Measurements from ENCODE around the gene MROH8.
"Not testable (repeated sequence)": the region's sequence is repeated elsewhere in the genome, so short reads cannot be mapped to it uniquely, and the experiment has no call there.

MROH8 gene

DNA sequence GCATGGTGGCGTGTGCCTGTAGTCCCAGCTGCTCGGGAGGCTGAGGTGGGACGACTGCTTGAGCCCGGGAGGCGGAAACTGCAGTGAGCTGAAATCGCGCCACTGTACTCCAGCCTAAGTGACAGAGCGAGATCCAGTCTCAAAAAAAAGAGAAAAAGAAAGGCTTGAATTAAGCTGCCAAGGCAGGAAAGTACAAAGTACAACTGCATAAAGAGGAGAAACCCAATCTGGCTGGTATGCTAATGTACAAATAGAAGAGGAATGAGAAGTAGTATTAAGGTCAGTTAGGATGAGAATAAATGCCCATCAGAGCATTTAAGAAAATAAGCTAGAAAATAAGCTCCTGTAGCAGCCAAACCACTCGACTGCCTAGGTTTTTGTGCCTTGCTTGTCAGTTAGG lies 23.4 kb downstream of the MROH8 start:
- DNase-seq (ENCODE audit: low read depth in 1 of 2, low spot score in 1 of 2) = no peak

DNA sequence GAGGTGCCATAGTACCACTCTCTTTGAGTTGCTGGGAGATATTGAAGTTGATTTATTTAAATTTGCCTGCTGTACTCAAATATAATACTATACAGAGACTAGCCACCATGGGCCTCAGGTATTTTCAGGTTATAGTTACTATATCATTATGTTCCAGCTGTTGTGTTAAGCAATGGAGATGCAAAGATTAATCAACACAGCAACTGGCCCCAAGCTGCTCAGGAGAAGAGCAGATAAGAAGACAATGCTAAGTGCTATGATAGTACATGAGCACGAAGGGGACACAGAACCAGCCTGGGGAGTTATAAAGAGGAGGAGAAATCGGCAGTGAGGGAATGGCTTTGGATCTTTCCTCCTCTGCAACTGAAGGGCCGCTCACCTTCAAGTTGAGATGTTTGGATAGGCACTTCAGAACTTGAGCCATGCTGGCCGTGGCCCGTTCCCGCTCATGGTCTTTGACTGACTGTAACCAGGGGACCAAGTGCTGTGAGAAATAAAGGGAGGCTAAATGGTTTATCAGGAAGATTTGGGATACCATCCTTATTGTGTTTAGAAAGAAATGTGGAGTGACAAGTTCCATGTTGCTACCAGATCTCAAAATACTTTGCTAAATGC lies 24.6 kb downstream of the MROH8 start:
- no peak for DNase-seq (ENCODE audit: low read depth in 1 of 2, low spot score in 1 of 2)

DNA sequence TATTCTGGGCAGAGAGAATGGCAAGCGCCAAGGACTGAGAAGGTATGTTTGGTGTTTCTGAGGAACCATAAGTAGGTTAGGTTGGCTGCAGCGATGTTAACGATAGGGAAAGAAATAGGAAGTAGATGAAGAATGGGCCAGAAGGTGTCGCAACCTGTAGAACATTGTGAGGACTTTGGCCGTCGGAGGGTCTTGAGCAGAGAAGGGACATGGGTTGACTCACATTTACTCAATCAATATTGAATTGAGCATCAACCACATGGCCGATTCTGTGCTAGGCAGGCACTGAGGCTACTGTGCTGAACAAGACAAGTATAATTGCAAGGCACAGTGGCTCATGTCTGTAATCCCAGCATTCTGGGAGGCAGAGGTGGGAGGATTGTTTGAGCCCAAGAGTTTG lies 27.1 kb downstream of the MROH8 start:
- DNase-seq (ENCODE audit: low read depth in 1 of 2, low spot score in 1 of 2) = no peak

- DNase-seq (ENCODE audit: low read depth in 1 of 2, low spot score in 1 of 2) = no peak
Observed at GRCh38 chr20:37151529-37151928, 27.8 kb downstream of the MROH8 start.

- DNase-seq (ENCODE audit: low read depth in 1 of 2, low spot score in 1 of 2) = not testable (repeated sequence)
Observed at GRCh38 chr20:37150864-37151263, 28.5 kb downstream of the MROH8 start.

DNA sequence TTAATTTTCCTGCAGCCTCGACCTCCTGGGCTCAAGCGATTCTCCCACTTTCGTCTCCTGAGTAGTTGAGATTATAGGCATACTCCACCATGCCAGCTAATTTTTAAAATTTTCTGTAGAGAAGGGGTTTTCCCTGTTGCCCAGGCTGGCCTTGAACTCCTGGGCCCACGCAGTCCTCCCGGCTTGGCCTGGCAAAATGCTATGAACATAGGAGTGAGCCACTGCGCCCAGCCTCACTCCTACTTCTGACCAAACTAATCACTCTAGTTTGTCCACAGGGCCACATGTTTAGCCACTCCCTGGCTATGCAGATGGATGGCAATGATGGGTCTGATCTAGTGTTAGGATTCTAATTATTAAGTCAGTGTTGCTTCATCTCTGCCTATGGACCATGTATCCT lies 32.1 kb downstream of the MROH8 start:
- no peak for DNase-seq (ENCODE audit: low read depth in 1 of 2, low spot score in 1 of 2)

DNA sequence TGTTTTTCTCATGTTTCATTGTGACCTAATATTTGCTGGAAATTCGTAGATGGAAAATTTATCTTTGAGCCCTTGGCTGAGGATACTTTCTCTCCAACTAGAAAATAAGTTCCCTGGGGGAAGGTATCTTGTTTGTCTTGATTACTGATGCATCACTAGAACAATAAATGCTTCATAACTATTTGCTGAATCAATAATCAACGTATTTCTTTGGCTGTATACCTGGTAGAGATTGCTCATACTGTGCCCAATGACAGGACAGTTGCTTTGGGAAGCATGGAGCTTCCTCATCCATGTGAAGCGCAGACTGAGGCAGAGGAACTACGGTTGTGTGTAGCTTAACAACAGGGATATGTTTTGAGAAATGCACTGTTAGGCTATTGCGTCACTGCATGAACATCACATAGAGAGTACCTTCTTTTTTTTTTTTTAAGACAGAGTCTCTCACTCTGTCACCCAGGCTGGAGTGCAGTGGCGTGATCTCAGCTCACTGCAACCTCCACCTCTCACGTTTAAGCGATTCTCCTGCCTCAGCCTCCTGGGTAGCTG lies 34.4 kb downstream of the MROH8 start:
- no peak for DNase-seq (ENCODE audit: low read depth in 1 of 2, low spot score in 1 of 2)

DNA sequence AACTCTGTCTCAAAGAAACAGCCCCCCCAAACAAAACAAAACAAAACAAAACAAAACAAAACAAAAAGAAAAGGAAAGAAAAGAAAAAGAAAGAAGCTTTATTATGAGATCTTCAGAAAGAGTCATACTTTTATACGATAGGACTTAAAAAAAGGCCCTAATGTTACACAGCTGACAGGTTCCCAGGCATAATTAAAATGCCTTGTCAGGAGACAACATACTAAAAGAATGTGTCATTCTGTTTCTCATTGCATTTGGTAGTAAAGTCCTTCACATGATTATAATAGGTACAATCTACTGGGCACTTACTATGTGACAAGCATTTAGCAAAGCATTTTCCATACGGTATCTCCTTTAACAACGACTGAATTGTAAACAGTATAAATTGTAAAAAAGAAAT lies 36.6 kb downstream of the MROH8 start:
- DNase-seq (ENCODE audit: low read depth in 1 of 2, low spot score in 1 of 2) = no peak

GRCh38 chr20:37137547-37137946 lies 41.8 kb downstream of the MROH8 start:
- DNase-seq (ENCODE audit: low read depth in 1 of 2, low spot score in 1 of 2) = no peak

GRCh38 chr20:37133952-37134351 lies 45.4 kb downstream of the MROH8 start:
- no peak for DNase-seq (ENCODE audit: low read depth in 1 of 2, low spot score in 1 of 2)

DNA sequence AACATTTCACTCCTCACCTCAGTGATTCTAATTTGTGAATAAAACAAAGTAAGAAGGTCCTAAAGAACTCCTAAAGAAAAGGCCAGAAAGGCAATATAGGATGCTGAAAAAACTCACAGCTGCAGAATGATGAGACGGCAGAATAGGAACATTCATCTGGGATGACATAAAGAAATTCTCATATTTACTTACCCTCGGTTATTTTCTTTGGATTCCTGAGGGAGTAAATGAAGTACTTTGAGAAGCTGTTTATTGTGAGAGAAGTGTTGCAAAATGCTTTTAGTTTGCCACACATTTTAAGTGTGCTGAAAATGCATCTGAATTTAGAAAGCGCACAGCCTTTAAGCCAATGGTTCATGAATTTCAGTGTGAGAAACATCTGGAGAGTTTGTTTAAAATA lies 47.9 kb downstream of the MROH8 start:
- DNase-seq (ENCODE audit: low read depth in 1 of 2, low spot score in 1 of 2) = no peak

DNA sequence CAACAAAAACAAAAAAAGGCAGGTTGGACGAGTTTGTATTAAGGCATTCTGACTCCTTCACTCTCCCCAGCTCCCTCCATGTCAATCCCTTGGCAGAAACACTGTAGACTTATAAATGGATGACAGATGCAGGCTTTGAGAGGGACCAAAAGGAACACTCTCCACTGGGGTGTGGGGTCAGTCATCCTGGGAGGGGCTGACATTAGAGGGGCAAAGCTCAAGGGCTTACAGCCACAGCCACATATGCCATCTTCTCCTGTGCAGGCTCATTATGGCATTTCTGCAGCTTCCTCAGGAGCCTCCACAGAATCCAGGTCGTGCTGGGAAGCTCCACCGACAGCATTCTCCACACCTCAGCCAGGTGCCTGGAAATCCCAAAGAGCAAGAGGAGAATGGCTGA lies 50.5 kb downstream of the MROH8 start:
- no peak for DNase-seq (ENCODE audit: low read depth in 1 of 2, low spot score in 1 of 2)

GRCh38 chr20:37126290-37126689 lies 53.1 kb downstream of the MROH8 start:
- DNase-seq (ENCODE audit: low read depth in 1 of 2, low spot score in 1 of 2) = not testable (repeated sequence)

- no peak for DNase-seq (ENCODE audit: low read depth in 1 of 2, low spot score in 1 of 2)
Observed at GRCh38 chr20:37123441-37123840, 55.9 kb downstream of the MROH8 start.

- no peak for DNase-seq (ENCODE audit: low read depth in 1 of 2, low spot score in 1 of 2)
Observed at GRCh38 chr20:37120497-37120896, 58.9 kb downstream of the MROH8 start.

DNA sequence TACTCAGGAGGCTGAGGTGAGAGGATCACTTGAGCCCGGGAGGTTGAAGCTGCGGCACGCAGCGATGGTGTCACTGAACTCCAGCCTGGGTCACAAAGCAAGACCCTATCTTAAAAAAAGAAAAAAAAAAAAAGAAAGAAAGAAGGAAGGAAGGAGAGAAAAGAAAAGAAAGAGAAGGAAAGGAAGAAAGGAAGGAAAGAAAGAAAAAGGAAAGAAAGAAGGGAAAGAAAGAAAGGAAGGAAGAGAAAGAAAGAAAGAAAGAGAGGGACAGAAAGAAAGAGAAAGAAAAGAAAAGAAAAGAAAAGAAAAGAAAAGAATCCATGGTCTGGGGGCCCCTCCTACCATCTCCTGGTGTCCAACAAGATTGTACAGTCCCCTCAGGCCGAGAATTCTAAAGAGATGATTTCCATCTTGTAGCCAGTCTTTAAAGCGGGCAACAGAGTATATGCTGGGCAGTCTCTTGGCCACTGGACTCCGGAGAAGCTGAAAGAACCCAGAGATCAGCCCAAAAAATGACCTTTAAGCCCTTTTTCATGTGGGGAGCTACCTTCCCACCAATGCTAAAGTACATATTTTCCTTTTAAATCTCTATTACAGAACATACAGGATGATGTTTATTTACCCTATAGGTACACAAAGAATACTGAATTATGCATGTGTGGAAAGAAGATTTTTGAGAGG lies 59.9 kb downstream of the MROH8 start:
- DNase-seq (ENCODE audit: low read depth in 1 of 2, low spot score in 1 of 2) = no peak

DNA sequence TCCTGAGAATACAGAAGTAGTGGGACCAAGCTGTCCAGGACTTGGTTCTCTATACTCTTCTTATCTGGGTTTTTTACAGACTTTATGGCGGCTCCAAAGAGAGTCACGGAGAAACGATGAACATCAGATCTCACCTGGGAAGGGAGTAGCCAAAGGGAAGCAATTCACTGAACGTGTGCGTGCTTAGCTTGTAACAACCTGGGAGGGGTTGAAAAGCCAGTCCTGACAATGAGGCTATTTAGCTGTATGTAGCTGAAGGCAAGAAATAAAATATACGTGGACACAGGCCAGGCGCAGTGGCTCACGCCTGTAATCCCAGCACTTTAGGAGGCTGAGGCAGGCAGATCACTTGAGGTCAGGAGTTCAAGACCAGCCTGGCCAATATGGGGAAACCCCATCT lies 65.3 kb downstream of the MROH8 start:
- no peak for DNase-seq (ENCODE audit: low read depth in 1 of 2, low spot score in 1 of 2)

DNA sequence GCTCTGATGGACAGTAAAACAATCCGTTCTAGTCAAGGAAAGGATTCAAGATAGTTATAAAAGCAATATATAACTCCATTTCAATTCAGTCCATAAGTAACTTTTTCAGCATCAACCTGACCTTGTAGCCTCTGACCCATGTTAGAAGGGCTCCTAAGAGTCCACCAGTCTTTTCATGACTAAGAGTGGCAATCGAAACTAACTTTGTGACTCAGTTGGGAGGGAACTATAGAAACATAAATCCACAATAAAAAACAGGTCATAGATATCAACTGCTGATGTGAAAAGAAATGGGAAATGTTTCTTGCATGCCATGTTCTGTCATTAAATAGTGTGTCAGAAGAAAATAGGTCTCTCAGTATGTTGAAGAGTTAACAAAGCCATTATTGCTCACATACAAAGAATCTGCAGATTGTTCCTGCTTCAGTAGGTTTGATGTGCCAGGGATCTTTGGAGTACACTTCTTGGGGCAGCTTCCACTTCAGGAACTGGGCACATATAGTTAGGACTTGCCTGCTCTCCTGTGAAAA lies 67.4 kb downstream of the MROH8 start:
- DNase-seq (ENCODE audit: low read depth in 1 of 2, low spot score in 1 of 2) = no peak

- DNase-seq (ENCODE audit: low read depth in 1 of 2, low spot score in 1 of 2) = no peak
Observed at GRCh38 chr20:37108676-37109075, 70.7 kb downstream of the MROH8 start.

DNA sequence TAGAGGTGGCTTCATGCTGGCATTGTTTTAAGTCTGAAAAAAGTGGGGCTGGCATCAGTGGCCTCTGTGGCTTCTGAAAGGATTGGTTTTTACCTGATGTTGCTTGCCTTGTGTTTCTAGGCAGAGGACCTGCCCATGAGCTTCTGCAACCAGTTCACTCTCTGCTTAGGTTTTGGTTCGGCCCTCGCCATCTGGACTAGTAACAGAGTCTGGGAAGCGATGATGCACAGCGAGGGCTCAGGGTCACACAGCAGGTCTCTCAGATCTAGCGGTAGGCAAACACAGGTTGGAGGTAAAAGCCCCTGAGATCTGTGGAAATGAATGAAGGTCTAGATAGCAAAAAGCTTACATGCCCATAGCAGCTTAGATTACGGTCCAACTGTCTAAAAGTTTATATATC lies 76.8 kb downstream of the MROH8 start:
- DNase-seq (ENCODE audit: low read depth in 1 of 2, low spot score in 1 of 2) = no peak

DNA sequence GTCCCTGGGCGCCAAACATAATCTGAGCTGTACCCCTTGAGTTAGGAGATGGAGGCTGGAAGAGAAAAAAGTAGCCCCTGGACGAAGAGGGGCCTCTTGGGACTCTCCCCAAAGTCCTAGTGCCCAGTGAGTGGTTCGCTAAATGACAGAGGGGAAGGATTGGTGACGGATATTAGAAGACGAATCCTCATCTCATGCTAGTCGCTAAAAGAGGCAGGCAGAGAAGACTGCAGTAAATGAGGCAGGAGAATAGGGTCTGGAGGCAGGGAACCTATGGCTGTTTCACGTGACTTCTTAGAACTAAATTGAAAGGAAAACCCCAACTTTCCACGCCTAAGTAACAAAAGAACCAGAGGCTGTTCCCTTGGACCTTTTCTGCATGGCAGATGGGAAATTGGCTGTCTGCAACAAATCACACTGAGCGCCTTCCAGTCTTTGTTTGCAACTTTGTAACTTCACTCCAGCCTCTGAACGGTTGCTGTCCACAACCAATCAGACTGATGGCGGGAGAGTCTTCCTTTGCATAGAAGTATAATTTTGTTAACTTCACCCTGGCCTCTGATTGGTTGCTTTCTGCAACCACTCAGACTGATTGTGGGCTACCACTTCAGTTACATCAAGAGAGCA lies 82.8 kb downstream of the MROH8 start:
- no peak for DNase-seq (ENCODE audit: low read depth in 1 of 2, low spot score in 1 of 2)

All from stimulated activated CD4-positive, alpha-beta T cell treated with anti-CD3 and anti-CD28 coated beads, Interleukin-15, amount 100 ng/mL, for 1 hour (primary cell).